Upper lobe of left lung (tissue), 4 donors: ENCODE results near the gene PNPO.

Experiments
- CTCF ChIP-seq, 6 experiments: fragments of 450-650 bp in 4 of 6; fragments of 200-600 bp in 2 of 6; sonication (generic) in 2 of 6; IDR thresholded peaks; one replicate each; pipeline ENCODE4 v1.5.1; 2016 to 2019; ENCODE audit warnings: antibody characterized with exemption in 6 of 6
- EP300 ChIP-seq, 4 donors: sonication (generic); formaldehyde crosslinking; IDR thresholded peaks; one replicate each; pipeline ENCODE4 v1.5.1; 2017; ENCODE audit warnings: antibody characterized with exemption in 4 of 4, control low read depth in 2 of 4
- POLR2A ChIP-seq, 4 donors: fragments of 450-650 bp; IDR thresholded peaks; one replicate each; pipeline ENCODE4 v1.5.1; 2016 to 2017; ENCODE audit warnings: antibody characterized with exemption in 4 of 4, mild to moderate bottlenecking in 2 of 4
- POLR2AphosphoS5 ChIP-seq, 2 donors: sonication (generic); formaldehyde crosslinking; IDR thresholded peaks; one replicate each; pipeline ENCODE4 v1.5.1; 2017; ENCODE audit warnings: antibody characterized with exemption in 2 of 2

- TF ChIP-seq POLR2AphosphoS5 (IDR thresholded peaks at IDR 0.05) = no peak
- no peak for TF ChIP-seq POLR2A (IDR thresholded peaks at IDR 0.05)
- TF ChIP-seq CTCF (IDR thresholded peaks at IDR 0.05) = no peak
- TF ChIP-seq EP300 (IDR thresholded peaks at IDR 0.05) = no peak
These were observed 9.1 kb downstream of the PNPO start for GRCh38 chr17:47950448-47950847.
